Measurements from ENCODE around the gene NRIP1. TPM values are rescaled to one million over a fixed set of nuclear protein-coding genes. Genes with fewer than 3 reads are reported as not detected.

Gene NRIP1
- total and polyA plus RNA-seq, 2 donors from 2014 or later, result 7.4 to 60.4 TPM

DNA sequence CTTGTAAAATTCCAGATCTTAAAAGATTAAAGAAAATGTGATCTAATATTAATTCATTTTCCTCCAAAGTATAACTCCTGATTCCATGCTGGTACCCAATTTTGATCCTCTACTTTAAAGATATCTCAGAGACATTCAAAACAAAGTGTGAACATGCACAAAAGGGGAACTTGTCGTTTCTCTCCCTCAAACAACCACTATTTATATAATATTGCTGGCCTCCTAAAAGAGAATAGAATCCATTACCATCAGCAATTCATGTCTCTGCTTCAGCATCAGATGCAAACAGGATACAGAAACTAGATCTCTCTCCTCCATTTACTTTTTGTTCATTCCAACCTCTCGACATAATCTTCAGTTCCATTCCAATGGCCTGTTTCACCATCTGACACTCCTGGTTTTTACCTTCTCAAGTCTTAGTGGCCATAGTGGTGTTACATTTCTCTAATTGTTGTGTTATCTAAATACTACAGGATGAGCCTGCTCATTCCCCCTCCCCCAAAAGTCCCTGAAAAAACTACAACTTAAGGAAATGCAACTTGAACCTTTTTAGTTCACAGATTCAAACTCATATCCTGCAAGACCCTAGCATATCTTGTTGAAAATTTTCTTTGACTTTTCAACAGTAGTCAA, 4.1 kb downstream of the NRIP1 start:
- TF ChIP-seq, protein P1, sequence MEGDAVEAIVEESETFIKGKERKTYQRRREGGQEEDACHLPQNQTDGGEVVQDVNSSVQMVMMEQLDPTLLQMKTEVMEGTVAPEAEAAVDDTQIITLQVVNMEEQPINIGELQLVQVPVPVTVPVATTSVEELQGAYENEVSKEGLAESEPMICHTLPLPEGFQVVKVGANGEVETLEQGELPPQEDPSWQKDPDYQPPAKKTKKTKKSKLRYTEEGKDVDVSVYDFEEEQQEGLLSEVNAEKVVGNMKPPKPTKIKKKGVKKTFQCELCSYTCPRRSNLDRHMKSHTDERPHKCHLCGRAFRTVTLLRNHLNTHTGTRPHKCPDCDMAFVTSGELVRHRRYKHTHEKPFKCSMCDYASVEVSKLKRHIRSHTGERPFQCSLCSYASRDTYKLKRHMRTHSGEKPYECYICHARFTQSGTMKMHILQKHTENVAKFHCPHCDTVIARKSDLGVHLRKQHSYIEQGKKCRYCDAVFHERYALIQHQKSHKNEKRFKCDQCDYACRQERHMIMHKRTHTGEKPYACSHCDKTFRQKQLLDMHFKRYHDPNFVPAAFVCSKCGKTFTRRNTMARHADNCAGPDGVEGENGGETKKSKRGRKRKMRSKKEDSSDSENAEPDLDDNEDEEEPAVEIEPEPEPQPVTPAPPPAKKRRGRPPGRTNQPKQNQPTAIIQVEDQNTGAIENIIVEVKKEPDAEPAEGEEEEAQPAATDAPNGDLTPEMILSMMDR (IDR thresholded peaks at IDR 0.05; ENCODE audit: borderline replicate concordance, extremely low read depth, insufficient read depth), result no peak
- peaks cover 9 to 15% (median 11%) of the 10 kb centered on the region in 3 donors for H3K4me1 ChIP-seq (ENCODE audit: control insufficient read depth in 2 of 3, insufficient read depth in 2 of 3, low read depth in 1 of 3, low read length in 3 of 3)
- DNase-seq (peak in 1 of 5 donors; percentile 24), FAIRE-seq (no peak)
- no peaks in the 10 kb centered on the region for H3K36me3 ChIP-seq (ENCODE audit: control insufficient read depth in 2 of 3, insufficient read depth in 3 of 3, low read length in 3 of 3)
- intact Hi-C loops (cut with DNase I), result no loop called here
- H3K4me3 ChIP-seq (ENCODE audit: low read length in 3 of 3), result peak overlapping the region in 2 of 3 donors; percentile 9 to 82
- H3K9me3 ChIP-seq (ENCODE audit: control insufficient read depth in 2 of 3, insufficient read depth in 1 of 3, low read length in 3 of 3), result no peaks in the 10 kb centered on the region
- H3K27me3 ChIP-seq (ENCODE audit: control insufficient read depth, insufficient read depth, low read length), result no peaks in the 10 kb centered on the region
- no peak overlapping the region for H3K9ac ChIP-seq (ENCODE audit: low read length in 3 of 3)
- H3K27ac ChIP-seq (ENCODE audit: low read depth in 2 of 2, low read length in 2 of 2), result peak overlapping the region; percentile 44 to 54

DNA sequence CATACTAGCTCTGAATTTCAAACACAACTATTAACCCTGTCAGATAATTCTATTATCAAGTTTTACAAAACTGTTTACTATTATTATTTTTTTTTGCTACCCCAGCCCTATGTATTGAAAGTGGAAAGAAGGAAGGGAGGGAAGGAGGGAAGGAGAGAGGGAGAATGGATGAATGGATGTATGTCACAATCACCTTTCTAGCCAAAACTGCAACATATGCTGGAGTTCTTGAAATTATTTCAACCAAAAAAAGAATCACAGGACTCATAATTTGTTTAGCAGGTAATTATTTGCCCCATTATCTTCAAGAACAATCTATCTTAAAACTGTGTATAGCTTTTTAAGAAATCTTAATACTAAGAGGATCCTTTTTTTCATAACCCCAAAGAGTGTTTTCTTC, 5.4 kb downstream of the NRIP1 start:
- no peak for DNase-seq
- peaks cover 9 to 21% (median 16%) of the 10 kb centered on the region in 3 donors for H3K4me1 ChIP-seq (ENCODE audit: control insufficient read depth in 2 of 3, insufficient read depth in 2 of 3, low read depth in 1 of 3, low read length in 3 of 3)
- intact Hi-C loops (cut with DNase I), result no loop called here
- H3K4me3 ChIP-seq (ENCODE audit: low read length in 3 of 3), result peak overlapping the region in 1 of 3 donors; percentile 35
- no peak for FAIRE-seq
- no peak overlapping the region for H3K9ac ChIP-seq (ENCODE audit: low read length in 3 of 3)
- H3K9me3 ChIP-seq (ENCODE audit: control insufficient read depth in 2 of 3, insufficient read depth in 1 of 3, low read length in 3 of 3), result no peaks in the 10 kb centered on the region
- H3K36me3 ChIP-seq (ENCODE audit: control insufficient read depth in 2 of 3, insufficient read depth in 3 of 3, low read length in 3 of 3), result no peaks in the 10 kb centered on the region
- H3K27me3 ChIP-seq (ENCODE audit: control insufficient read depth, insufficient read depth, low read length), result no peaks in the 10 kb centered on the region
- TF ChIP-seq, protein P1 (IDR thresholded peaks at IDR 0.05; ENCODE audit: borderline replicate concordance, extremely low read depth, insufficient read depth), result no peak
- H3K27ac ChIP-seq (ENCODE audit: low read depth in 2 of 2, low read length in 2 of 2), result peak overlapping the region in 1 of 2 donors; percentile 56

DNA sequence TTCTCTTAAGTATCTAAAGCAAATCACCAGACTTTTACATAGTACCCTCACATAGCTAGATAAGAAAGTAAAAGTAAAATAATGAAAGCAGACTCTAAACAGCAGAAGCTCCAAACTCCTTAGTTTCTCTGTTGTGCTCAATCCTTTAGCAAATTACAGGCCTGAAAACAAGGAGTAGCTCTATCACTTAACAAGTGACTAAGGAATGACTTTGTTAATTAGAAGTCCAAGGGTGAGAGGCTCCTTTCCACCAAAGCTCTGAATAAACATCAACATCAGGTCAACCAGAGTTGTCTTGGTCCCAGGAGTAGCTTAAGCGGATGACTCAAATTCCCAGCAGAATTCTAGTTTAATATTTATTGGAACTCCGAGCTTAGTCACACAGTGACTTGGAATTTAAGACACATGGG, 5.9 kb downstream of the NRIP1 start:
- peaks cover 9 to 26% (median 16%) of the 10 kb centered on the region in 3 donors for H3K4me1 ChIP-seq (ENCODE audit: control insufficient read depth in 2 of 3, insufficient read depth in 2 of 3, low read depth in 1 of 3, low read length in 3 of 3)
- FAIRE-seq (peak; percentile 66), DNase-seq (peak in 2 of 5 donors; percentile 35 to 61)
- intact Hi-C loops (cut with DNase I), result no loop called here
- peak overlapping the region in 1 of 3 donors; percentile 14 for H3K9ac ChIP-seq (ENCODE audit: low read length in 3 of 3)
- TF ChIP-seq, protein P1 (IDR thresholded peaks at IDR 0.05; ENCODE audit: borderline replicate concordance, extremely low read depth, insufficient read depth), result no peak
- peak overlapping the region in 2 of 3 donors; percentile 1 to 35 for H3K4me3 ChIP-seq (ENCODE audit: low read length in 3 of 3)
- no peaks in the 10 kb centered on the region for H3K36me3 ChIP-seq (ENCODE audit: control insufficient read depth in 2 of 3, insufficient read depth in 3 of 3, low read length in 3 of 3)
- H3K27ac ChIP-seq (ENCODE audit: low read depth in 2 of 2, low read length in 2 of 2), result peak overlapping the region; percentile 34 to 38
- no peaks in the 10 kb centered on the region for H3K9me3 ChIP-seq (ENCODE audit: control insufficient read depth in 2 of 3, insufficient read depth in 1 of 3, low read length in 3 of 3)
- no peaks in the 10 kb centered on the region for H3K27me3 ChIP-seq (ENCODE audit: control insufficient read depth, insufficient read depth, low read length)

Data from kidney (tissue), 14 donors.